ENCODE measurements around the gene SRSF1. TPM values are rescaled to one million over a fixed set of nuclear protein-coding genes. Genes with fewer than 3 reads are reported as not detected.

Gene SRSF1
- total RNA-seq, 1 donor from 2014 or later = 306 TPM

GRCh38 chr17:57971572-57971971, 35.5 kb downstream of the SRSF1 start:
- no peak overlapping the region for H3K27ac Mint-ChIP-seq
- no peak for DNase-seq (ENCODE audit: extremely low spot score, unreplicated experiment)
- H3K27me3 Mint-ChIP-seq = no peaks in the 10 kb centered on the region
- H3K9me3 Mint-ChIP-seq = no peaks in the 10 kb centered on the region
- TF ChIP-seq CTCF (conservative IDR thresholded peaks at IDR 0.05) = no peak
- H3K4me1 Mint-ChIP-seq (ENCODE audit: unreplicated experiment) = peaks cover 24% of the 10 kb centered on the region
- H3K4me3 Mint-ChIP-seq = no peak overlapping the region
- peaks cover 21% of the 10 kb centered on the region for H3K36me3 Mint-ChIP-seq

DNA sequence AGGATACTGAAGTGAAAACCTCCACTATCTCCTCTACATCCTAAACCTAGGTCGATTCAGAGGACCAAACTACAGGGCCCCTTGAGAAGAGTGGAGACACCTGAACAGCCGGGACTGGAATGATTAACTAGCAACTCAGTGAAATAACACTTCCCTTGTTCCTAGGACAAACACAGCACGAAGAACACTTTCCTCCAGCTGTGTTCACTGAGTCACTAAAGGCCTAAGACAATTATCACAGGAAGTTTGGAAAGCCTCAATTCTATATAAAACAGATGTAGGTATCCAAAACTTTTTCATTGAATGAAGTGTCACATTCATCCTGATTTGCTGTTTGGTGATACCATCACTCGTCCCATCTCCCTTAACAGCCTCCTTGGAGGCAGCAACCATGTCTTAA, 36.3 kb downstream of the SRSF1 start:
- H3K27ac Mint-ChIP-seq = no peak overlapping the region
- H3K9me3 Mint-ChIP-seq = no peaks in the 10 kb centered on the region
- H3K27me3 Mint-ChIP-seq = no peaks in the 10 kb centered on the region
- DNase-seq (ENCODE audit: extremely low spot score, unreplicated experiment) = no peak
- no peak for TF ChIP-seq CTCF (conservative IDR thresholded peaks at IDR 0.05)
- H3K36me3 Mint-ChIP-seq = peaks cover 14% of the 10 kb centered on the region
- H3K4me3 Mint-ChIP-seq = no peak overlapping the region
- H3K4me1 Mint-ChIP-seq (ENCODE audit: unreplicated experiment) = peaks cover 24% of the 10 kb centered on the region

GRCh38 chr17:57968456-57968855, 38.6 kb downstream of the SRSF1 start:
- no peaks in the 10 kb centered on the region for H3K9me3 Mint-ChIP-seq
- peaks cover 24% of the 10 kb centered on the region for H3K4me1 Mint-ChIP-seq (ENCODE audit: unreplicated experiment)
- H3K27ac Mint-ChIP-seq = no peak overlapping the region
- H3K4me3 Mint-ChIP-seq = no peak overlapping the region
- no peak for TF ChIP-seq CTCF (conservative IDR thresholded peaks at IDR 0.05)
- peaks cover 5% of the 10 kb centered on the region for H3K36me3 Mint-ChIP-seq
- no peak for DNase-seq (ENCODE audit: extremely low spot score, unreplicated experiment)
- no peaks in the 10 kb centered on the region for H3K27me3 Mint-ChIP-seq

GRCh38 chr17:57966875-57967274, 40.2 kb downstream of the SRSF1 start:
- Mint-ChIP-seq H3K4me3 (no peak overlapping the region), H3K36me3 (no peaks in the 10 kb centered on the region), H3K4me1 (ENCODE audit: unreplicated experiment) (peaks cover 17% of the 10 kb centered on the region), H3K27me3 (no peaks in the 10 kb centered on the region), H3K27ac (no peak overlapping the region), H3K9me3 (no peaks in the 10 kb centered on the region)
- DNase-seq (ENCODE audit: extremely low spot score, unreplicated experiment) = no peak
- no peak for TF ChIP-seq CTCF (conservative IDR thresholded peaks at IDR 0.05)

DNA sequence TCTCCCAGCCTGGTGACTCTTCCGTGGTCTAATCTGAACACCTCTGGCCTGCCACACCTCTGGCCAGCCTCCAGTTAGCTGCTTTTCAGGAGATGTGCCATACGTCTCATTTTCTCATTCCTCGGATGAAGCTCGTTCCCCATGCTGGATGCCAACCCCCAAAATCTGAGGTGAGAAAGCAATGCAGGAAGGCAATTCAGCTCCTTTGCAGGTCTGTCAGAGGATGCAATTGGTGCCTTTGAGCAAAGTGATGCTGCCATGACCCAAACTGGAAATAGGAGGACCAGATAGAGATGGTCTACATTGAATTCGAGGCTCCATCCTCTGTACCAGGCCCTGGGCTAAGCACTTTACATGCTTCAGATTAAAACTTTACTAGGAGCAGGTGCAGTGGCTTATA, 40.8 kb downstream of the SRSF1 start:
- Mint-ChIP-seq H3K27me3 (no peaks in the 10 kb centered on the region), H3K4me1 (ENCODE audit: unreplicated experiment) (peaks cover 11% of the 10 kb centered on the region), H3K4me3 (no peak overlapping the region), H3K27ac (no peak overlapping the region), H3K36me3 (no peaks in the 10 kb centered on the region), H3K9me3 (no peaks in the 10 kb centered on the region)
- no peak for TF ChIP-seq CTCF (conservative IDR thresholded peaks at IDR 0.05)
- DNase-seq (ENCODE audit: extremely low spot score, unreplicated experiment) = no peak

DNA sequence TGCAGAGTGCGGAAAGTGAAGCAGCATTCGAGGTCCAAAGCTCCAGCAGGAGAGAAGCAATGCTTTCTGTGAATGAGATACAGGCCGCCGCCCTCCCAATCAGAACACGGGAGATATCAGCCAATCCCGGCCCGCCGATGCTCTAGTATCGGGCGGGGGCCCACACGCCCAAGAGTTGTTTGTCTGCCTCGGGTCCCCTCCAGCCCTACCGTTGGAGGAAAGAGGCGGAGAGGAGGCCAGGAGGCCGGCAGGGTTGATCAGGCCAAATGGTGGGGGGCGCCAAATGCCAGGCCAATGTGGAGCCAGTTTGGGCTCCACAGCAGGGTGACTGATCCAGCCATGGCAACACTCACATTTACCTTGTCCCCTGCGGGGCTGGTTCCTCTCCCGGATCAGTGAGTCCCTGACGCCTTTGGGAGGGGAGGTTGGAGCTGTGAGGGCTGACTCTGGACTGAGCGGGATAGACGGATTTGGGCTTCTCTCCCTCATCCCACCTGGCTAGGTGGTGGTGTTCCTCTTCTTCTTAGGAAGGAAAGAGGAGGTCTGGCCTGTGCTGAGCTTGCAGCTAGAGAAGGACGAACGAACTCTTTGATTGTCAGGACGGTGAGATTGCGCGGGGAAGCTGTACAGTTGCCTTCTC, 41.4 kb downstream of the SRSF1 start:
- peak; percentile 63 for DNase-seq (ENCODE audit: extremely low spot score, unreplicated experiment)
- H3K9me3 Mint-ChIP-seq = no peaks in the 10 kb centered on the region
- no peak for TF ChIP-seq CTCF (conservative IDR thresholded peaks at IDR 0.05)

More for the DNA sequence above, 41.4 kb downstream of the SRSF1 start:
- no peak overlapping the region for H3K27ac Mint-ChIP-seq
- H3K4me1 Mint-ChIP-seq (ENCODE audit: unreplicated experiment) = peaks cover 5% of the 10 kb centered on the region
- H3K27me3 Mint-ChIP-seq = no peaks in the 10 kb centered on the region
- no peaks in the 10 kb centered on the region for H3K36me3 Mint-ChIP-seq
- H3K4me3 Mint-ChIP-seq = no peak overlapping the region

Measured in type B pancreatic cell (in vitro differentiated cells).